ENCODE measurements around the gene ZNF423. TPM values are rescaled to one million over a fixed set of nuclear protein-coding genes. Genes with fewer than 3 reads are reported as not detected.

ZNF423 gene
- total RNA-seq, 6 experiments from 2014 or later = not detected

- Mint-ChIP-seq H3K9me3 (peaks cover 17% of the 10 kb centered on the region; the same call in 1 of the 2 replicates), H3K36me3 (ENCODE audit: low read depth) (no peaks in the 10 kb centered on the region), H3K4me3 (no peak overlapping the region), H3K27me3 (ENCODE audit: insufficient read depth) (peaks cover 2% of the 10 kb centered on the region), H3K4me1 (ENCODE audit: low read depth) (no peaks in the 10 kb centered on the region), H3K27ac (no peak overlapping the region)
- TF ChIP-seq CTCF (IDR thresholded peaks at IDR 0.05) = no peak
- DNase-seq = no peak
Observed at GRCh38 chr16:49550140-49550539, 305.8 kb downstream of the ZNF423 start.

- DNase-seq = no peak
- Mint-ChIP-seq H3K9me3 (peaks cover 21% of the 10 kb centered on the region), H3K4me3 (no peak overlapping the region), H3K36me3 (ENCODE audit: low read depth) (peaks cover 7% of the 10 kb centered on the region; the same call in 1 of the 2 replicates), H3K4me1 (ENCODE audit: low read depth) (no peaks in the 10 kb centered on the region), H3K27me3 (ENCODE audit: insufficient read depth) (peaks cover 2% of the 10 kb centered on the region), H3K27ac (no peak overlapping the region)
- TF ChIP-seq CTCF (IDR thresholded peaks at IDR 0.05) = no peak
Observed at GRCh38 chr16:49548325-49548970, 307.5 kb downstream of the ZNF423 start.

- H3K9me3 Mint-ChIP-seq = peaks cover 28% of the 10 kb centered on the region
- peaks cover 2% of the 10 kb centered on the region for H3K27me3 Mint-ChIP-seq (ENCODE audit: insufficient read depth)
- no peak overlapping the region for H3K4me3 Mint-ChIP-seq
- no peak overlapping the region for H3K27ac Mint-ChIP-seq
- H3K4me1 Mint-ChIP-seq (ENCODE audit: low read depth) = no peaks in the 10 kb centered on the region
- TF ChIP-seq CTCF (IDR thresholded peaks at IDR 0.05) = no peak
- H3K36me3 Mint-ChIP-seq (ENCODE audit: low read depth) = peaks cover 7% of the 10 kb centered on the region; the same call in 1 of the 2 replicates
- no peak for DNase-seq
Observed at GRCh38 chr16:49547448-49547847, 308.5 kb downstream of the ZNF423 start.

GRCh38 chr16:49546735-49547134 is 309.2 kb downstream of the ZNF423 start:
- Mint-ChIP-seq H3K36me3 (ENCODE audit: low read depth) (peaks cover 7% of the 10 kb centered on the region; the same call in 1 of the 2 replicates), H3K27ac (no peak overlapping the region), H3K4me1 (ENCODE audit: low read depth) (no peaks in the 10 kb centered on the region), H3K4me3 (no peak overlapping the region), H3K9me3 (peaks cover 30% of the 10 kb centered on the region), H3K27me3 (ENCODE audit: insufficient read depth) (peaks cover 2% of the 10 kb centered on the region)
- TF ChIP-seq CTCF (IDR thresholded peaks at IDR 0.05) = no peak
- DNase-seq = no peak

- Mint-ChIP-seq H3K27me3 (ENCODE audit: insufficient read depth) (peaks cover 6% of the 10 kb centered on the region), H3K9me3 (peaks cover 38% of the 10 kb centered on the region), H3K36me3 (ENCODE audit: low read depth) (peaks cover 10% of the 10 kb centered on the region; the same call in 1 of the 2 replicates), H3K27ac (no peak overlapping the region), H3K4me1 (ENCODE audit: low read depth) (no peaks in the 10 kb centered on the region), H3K4me3 (no peak overlapping the region)
- no peak for TF ChIP-seq CTCF (IDR thresholded peaks at IDR 0.05)
- DNase-seq = no peak
Observed at GRCh38 chr16:49545741-49546448, 310.0 kb downstream of the ZNF423 start.
